ENCODE results near the gene PADI2.

PADI2 gene

DNA sequence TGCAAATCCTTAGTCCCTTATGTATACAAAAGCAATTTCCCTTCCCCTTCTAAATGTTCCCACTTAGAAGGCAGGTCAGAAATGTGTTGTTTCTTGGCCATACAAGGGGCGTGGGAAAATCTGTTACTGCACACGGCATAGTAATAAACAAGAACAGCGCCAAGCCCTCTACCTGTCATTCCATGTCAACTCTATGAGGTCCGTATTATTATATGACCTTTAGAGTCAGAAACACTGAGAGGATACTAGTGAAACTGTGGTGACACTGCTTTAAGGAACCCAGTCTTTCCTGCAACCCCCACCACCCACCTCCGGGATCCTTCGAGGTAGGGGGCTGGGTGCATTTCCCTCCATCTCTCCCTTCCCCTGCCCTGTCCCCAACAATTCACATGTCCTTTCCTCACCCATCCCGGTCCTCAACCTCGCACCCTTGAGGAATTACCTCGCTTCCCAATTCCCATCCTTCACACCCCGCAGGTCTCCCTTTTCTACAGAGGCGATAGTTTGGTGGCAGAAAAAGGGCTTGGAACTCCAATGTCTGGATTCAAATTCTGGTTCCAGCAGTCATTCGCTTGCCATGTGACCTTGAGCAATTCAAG is 66.1 kb downstream of the PADI2 start:
- Mint-ChIP-seq H3K27ac (peak overlapping the region; percentile 96), H3K9me3 (no peaks in the 10 kb centered on the region), H3K4me3 (peak overlapping the region; percentile 98), H3K36me3 (ENCODE audit: low read depth) (peaks cover 1% of the 10 kb centered on the region), H3K4me1 (ENCODE audit: low read depth) (peaks cover 22% of the 10 kb centered on the region), H3K27me3 (ENCODE audit: low read depth) (peaks cover 4% of the 10 kb centered on the region)

DNA sequence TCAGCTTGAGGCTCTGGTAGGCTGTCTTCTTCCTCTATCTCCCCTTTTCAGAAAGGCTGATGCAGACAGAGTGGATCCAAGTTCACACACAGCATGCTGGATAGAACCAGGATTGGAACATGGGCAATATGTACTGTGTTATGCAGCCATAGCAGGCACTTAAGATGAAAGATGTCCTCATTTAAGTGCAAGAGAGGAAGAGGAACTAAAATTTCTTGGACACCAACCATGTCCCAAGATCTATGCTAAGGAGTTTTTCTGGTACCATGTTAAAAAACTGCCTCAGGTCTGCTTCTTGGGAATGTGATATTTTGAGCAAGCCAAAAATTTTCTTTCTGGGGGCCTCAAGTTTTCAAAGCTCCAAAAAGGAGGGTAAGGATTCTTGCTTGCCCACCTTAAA is 66.6 kb downstream of the PADI2 start:
- Mint-ChIP-seq H3K27ac (peak overlapping the region; percentile 19), H3K27me3 (ENCODE audit: low read depth) (no peaks in the 10 kb centered on the region), H3K36me3 (ENCODE audit: low read depth) (peaks cover 1% of the 10 kb centered on the region), H3K4me3 (peak overlapping the region; percentile 98), H3K4me1 (ENCODE audit: low read depth) (peaks cover 26% of the 10 kb centered on the region), H3K9me3 (no peaks in the 10 kb centered on the region)

DNA sequence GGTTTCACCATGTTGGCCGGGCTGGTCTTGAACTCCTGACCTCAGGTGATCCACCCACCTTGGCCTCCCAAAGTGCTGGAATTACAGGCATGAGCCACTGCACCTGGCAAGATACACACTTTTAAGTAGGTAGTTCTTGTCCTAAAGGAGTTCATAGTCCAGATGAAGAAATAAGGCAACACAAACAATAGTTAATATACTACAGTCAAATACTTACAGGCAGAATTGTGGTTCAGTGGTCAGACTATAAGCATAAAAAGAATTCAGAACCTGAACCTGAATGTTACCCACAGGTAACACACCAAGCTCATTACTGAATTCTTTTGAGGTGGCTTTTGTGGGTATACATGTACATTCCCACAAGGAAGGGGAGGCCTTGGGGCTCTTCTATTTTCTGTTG is 67.2 kb downstream of the PADI2 start:
- H3K4me3 Mint-ChIP-seq, result no peak overlapping the region
- H3K27ac Mint-ChIP-seq, result no peak overlapping the region
- no peaks in the 10 kb centered on the region for H3K9me3 Mint-ChIP-seq
- peaks cover 26% of the 10 kb centered on the region for H3K4me1 Mint-ChIP-seq (ENCODE audit: low read depth)
- peaks cover 1% of the 10 kb centered on the region for H3K36me3 Mint-ChIP-seq (ENCODE audit: low read depth)
- H3K27me3 Mint-ChIP-seq (ENCODE audit: low read depth), result no peaks in the 10 kb centered on the region

DNA sequence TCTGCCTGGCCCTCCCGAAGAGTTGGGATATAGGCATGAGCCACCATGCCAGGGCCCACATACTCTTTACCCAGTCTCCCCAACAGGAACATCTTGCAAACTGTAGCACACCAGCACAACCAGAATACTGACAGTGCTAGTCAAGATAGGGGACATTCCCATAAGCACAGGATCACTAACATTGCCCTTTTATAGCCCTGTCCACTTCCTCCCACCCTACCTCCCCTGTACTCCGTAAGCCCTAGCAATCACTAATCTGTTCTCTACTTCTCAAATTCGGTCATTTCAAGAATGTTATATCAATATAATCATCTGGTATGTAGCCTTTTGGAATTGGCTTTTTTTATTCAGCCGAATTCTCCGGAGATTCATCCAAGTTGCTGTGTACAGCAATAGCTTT is 71.3 kb downstream of the PADI2 start:
- no peak overlapping the region for H3K27ac Mint-ChIP-seq
- H3K4me1 Mint-ChIP-seq (ENCODE audit: low read depth), result peaks cover 30% of the 10 kb centered on the region
- no peak overlapping the region for H3K4me3 Mint-ChIP-seq
- H3K9me3 Mint-ChIP-seq, result no peaks in the 10 kb centered on the region
- H3K36me3 Mint-ChIP-seq (ENCODE audit: low read depth), result peaks cover 7% of the 10 kb centered on the region
- H3K27me3 Mint-ChIP-seq (ENCODE audit: low read depth), result no peaks in the 10 kb centered on the region

DNA sequence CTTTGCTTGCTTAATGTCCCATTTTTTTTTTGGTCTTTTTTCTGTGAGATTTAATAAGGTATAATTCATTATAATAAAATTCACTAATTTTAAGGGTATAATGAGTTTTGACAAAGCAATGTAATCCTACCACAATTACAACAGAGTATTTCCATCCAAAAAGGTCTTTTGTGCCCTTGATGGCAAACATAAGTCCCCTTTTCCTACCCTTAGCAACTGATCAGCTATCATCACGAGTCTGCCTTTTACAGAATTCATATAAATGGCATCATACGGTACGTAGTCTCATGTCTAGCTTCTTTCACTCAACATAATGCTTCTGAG is 73.0 kb downstream of the PADI2 start:
- Mint-ChIP-seq H3K9me3 (no peaks in the 10 kb centered on the region), H3K4me3 (no peak overlapping the region), H3K4me1 (ENCODE audit: low read depth) (peaks cover 19% of the 10 kb centered on the region), H3K27ac (no peak overlapping the region), H3K36me3 (ENCODE audit: low read depth) (peaks cover 13% of the 10 kb centered on the region), H3K27me3 (ENCODE audit: low read depth) (no peaks in the 10 kb centered on the region)

DNA sequence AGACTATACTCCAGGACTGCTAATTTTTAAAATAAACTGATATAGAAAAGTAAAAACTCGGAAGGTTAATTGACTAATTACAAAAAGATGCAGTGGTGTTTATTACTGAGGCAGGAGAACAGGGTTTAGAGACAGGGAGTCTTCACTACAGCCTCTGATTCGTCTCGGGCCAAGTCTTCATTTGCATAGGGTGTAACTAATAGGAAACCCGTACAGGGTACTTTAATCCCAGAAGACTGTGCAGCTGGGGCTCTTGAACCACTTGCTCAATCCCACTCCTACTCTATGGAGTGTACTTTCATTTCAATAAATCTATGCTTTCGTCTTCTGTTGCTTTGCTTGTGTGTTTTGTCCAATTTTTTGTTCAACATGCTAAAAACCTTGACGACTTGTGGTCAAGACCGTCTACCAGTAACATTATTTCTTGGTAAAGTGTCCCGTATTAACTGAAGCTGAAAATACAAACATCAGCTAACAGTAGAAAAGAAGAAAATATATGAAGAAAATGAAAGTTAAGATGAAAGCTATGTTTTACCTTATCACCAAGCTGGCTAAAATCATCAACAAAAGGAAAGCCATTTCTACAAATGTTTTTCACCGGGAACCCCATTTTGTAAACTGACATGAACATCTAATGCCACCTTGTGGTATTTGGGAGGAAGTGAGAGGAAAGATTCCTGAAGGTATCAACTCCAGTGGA is 73.5 kb downstream of the PADI2 start:
- peaks cover 13% of the 10 kb centered on the region for H3K36me3 Mint-ChIP-seq (ENCODE audit: low read depth)
- no peaks in the 10 kb centered on the region for H3K27me3 Mint-ChIP-seq (ENCODE audit: low read depth)
- peak overlapping the region; percentile 62 for H3K27ac Mint-ChIP-seq
- H3K9me3 Mint-ChIP-seq, result no peaks in the 10 kb centered on the region
- peaks cover 14% of the 10 kb centered on the region for H3K4me1 Mint-ChIP-seq (ENCODE audit: low read depth)
- H3K4me3 Mint-ChIP-seq, result no peak overlapping the region

DNA sequence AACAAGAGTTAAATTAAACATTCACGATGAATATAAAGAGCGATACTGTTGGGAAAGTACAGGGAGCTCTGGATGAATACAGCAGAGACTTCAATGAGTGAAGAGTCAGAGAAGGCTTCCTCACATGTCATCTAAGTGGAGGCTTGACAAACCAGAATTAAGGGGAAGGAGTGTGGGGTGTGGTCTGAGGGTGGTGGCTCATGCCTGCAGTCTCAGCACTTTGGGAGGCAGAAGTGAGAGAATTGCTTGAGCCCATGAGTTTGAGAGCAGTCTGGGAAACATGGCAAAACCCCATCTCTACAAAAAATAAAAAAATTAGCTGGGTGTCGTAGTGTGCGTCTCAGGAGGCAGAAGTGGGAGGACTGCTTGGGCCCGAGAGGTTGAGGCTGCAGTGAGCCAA is 74.1 kb downstream of the PADI2 start:
- Mint-ChIP-seq H3K4me1 (ENCODE audit: low read depth) (peaks cover 13% of the 10 kb centered on the region), H3K36me3 (ENCODE audit: low read depth) (peaks cover 16% of the 10 kb centered on the region), H3K27ac (no peak overlapping the region), H3K4me3 (no peak overlapping the region), H3K27me3 (ENCODE audit: low read depth) (no peaks in the 10 kb centered on the region), H3K9me3 (no peaks in the 10 kb centered on the region)

DNA sequence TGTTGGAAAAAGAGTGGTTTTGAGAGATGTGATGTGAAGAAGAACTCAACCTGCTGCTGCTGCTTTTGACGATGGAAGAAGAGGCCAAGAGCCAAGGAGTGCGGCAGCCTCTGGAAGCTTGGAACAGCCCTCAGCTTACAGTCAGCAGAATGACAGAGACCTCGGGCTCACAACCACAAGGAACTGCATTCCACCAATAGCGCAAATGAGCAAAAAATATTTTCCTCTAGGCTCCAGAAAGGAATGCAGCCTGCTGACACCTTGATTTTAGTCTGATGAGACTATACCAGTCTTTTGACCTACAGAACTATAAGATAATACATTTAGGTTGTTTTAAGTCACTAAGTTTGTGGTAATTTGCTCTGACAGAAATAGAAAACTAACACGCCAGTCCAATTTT is 75.6 kb downstream of the PADI2 start:
- Mint-ChIP-seq H3K27me3 (ENCODE audit: low read depth) (no peaks in the 10 kb centered on the region), H3K4me3 (no peak overlapping the region), H3K9me3 (no peaks in the 10 kb centered on the region), H3K27ac (no peak overlapping the region), H3K36me3 (ENCODE audit: low read depth) (peaks cover 20% of the 10 kb centered on the region), H3K4me1 (ENCODE audit: low read depth) (peaks cover 13% of the 10 kb centered on the region)

DNA sequence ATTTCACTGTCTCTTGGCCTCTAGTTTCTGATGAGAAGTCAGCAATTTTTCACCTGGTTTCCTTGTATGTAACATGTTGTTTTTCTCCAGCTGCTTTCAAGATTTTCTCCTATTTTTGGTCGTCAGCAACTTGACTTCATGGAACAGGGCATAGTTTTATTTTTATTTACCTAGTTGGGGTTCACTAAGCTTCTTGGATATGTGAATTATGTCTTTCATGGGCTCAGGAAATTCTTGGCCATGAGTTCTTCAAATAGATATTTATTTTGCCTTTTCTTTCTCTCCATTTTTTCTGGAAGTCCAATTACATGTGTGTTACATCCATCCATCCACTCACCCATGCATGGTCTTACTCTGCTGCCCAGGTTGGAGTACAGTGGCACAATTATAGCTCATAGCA is 79.1 kb downstream of the PADI2 start:
- Mint-ChIP-seq H3K9me3 (no peaks in the 10 kb centered on the region), H3K27me3 (ENCODE audit: low read depth) (no peaks in the 10 kb centered on the region), H3K4me1 (ENCODE audit: low read depth) (peaks cover 3% of the 10 kb centered on the region), H3K4me3 (no peak overlapping the region), H3K27ac (no peak overlapping the region), H3K36me3 (ENCODE audit: low read depth) (peaks cover 25% of the 10 kb centered on the region)

DNA sequence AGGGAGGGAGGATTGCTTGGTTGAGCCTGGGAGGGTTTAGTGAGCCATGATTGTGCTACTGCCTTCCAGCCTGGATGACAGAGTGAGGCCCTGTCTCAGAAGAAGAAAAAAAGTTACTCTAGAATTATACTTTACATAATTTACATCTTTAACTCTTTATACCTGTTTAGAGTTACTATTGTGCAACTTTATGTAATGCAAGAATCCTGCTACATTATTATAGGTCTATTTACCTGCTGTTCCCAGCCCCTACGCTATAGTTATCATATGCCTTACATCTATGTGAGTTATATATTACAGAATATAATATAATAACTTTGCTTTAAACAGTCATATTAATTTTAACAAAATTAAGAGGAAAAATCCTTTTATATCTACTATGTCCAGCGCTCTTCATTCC is 79.7 kb downstream of the PADI2 start:
- H3K36me3 Mint-ChIP-seq (ENCODE audit: low read depth), result peaks cover 25% of the 10 kb centered on the region
- H3K4me3 Mint-ChIP-seq, result no peak overlapping the region
- H3K27ac Mint-ChIP-seq, result no peak overlapping the region
- H3K27me3 Mint-ChIP-seq (ENCODE audit: low read depth), result no peaks in the 10 kb centered on the region
- H3K9me3 Mint-ChIP-seq, result no peaks in the 10 kb centered on the region
- no peaks in the 10 kb centered on the region for H3K4me1 Mint-ChIP-seq (ENCODE audit: low read depth)

DNA sequence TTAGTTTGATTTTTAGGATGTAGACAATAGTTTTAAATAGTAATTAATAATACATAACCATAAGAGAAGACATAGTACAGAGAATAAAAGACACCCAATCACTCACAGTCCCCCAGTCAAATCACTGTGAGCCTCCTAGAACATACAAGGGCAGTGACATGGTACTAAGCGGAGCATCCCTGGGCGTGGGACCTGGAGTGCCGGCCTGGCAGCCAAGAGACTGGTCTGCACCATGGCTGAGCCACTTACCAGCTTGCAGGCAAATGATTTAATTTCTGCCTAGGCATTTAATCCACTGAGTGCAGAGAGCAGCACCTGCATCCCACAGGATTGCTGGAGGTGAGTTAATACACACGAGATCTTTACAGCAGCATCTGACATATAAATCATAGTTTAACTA is 85.8 kb downstream of the PADI2 start:
- no peak overlapping the region for H3K27ac Mint-ChIP-seq
- H3K9me3 Mint-ChIP-seq, result no peaks in the 10 kb centered on the region
- no peaks in the 10 kb centered on the region for H3K4me1 Mint-ChIP-seq (ENCODE audit: low read depth)
- H3K4me3 Mint-ChIP-seq, result no peak overlapping the region
- no peaks in the 10 kb centered on the region for H3K27me3 Mint-ChIP-seq (ENCODE audit: low read depth)
- peaks cover 13% of the 10 kb centered on the region for H3K36me3 Mint-ChIP-seq (ENCODE audit: low read depth)

DNA sequence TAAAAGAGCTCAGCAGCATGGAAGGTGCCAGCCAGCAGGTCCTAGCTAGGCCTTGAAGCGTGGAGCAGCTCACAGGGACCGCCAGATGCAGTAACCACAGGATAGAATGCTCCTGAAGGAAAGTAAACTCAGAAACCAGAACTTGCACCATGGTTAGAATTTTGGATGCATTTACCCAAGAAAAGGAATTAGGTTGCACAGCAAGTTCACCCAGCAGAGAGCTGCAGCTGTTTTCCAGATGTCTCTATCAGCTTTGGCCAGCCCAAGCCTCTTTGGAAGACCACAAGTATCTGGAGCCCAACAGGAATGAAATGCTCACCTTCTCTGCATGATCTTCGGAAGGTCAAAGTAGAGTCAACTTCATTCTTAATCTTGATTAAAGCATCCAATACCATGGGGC is 86.5 kb downstream of the PADI2 start:
- Mint-ChIP-seq H3K9me3 (no peaks in the 10 kb centered on the region), H3K36me3 (ENCODE audit: low read depth) (peaks cover 15% of the 10 kb centered on the region), H3K4me3 (no peak overlapping the region), H3K27ac (no peak overlapping the region), H3K4me1 (ENCODE audit: low read depth) (no peaks in the 10 kb centered on the region), H3K27me3 (ENCODE audit: low read depth) (no peaks in the 10 kb centered on the region)

DNA sequence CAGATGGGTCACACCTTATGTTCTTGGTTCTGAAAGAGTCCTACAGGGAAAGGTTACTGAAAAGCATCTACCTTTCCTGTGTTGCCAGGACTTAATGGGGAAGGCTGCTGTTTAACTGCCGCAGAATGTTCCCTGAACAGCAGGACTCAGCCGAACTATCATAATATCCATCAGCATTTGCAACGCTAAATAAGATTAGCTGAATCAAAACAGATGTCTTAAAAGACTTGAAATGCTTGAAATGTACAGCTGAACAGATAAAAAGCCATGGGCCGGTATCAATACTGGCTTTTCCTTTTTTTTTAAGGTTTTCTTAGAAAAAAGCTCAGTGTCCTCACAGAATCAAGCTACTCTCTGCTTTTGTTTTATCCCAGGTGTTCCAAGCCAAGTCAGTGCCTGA is 87.8 kb downstream of the PADI2 start:
- Mint-ChIP-seq H3K9me3 (no peaks in the 10 kb centered on the region), H3K4me3 (no peak overlapping the region), H3K27me3 (ENCODE audit: low read depth) (no peaks in the 10 kb centered on the region), H3K36me3 (ENCODE audit: low read depth) (peaks cover 19% of the 10 kb centered on the region), H3K27ac (no peak overlapping the region), H3K4me1 (ENCODE audit: low read depth) (no peaks in the 10 kb centered on the region)

DNA sequence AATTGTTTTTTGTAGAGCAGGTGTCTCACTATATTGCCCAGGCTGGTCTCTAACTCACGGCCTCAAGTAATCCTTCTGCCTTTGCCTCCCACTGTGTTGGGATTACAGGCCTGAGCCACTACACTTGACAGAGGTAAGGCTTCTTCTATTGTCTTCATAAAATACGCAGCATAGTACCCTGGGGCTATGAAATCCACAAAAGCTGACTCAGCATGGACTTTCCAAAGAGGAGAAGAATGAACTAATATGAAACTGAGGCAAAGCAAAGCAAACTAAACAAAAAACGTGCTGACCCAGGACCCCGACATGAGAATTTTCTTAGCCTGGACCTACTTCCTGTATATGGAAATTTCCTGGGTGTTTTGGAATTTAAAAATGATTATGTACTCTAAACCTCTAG is 89.0 kb downstream of the PADI2 start:
- no peak overlapping the region for H3K4me3 Mint-ChIP-seq
- H3K27me3 Mint-ChIP-seq (ENCODE audit: low read depth), result no peaks in the 10 kb centered on the region
- H3K27ac Mint-ChIP-seq, result no peak overlapping the region
- no peaks in the 10 kb centered on the region for H3K9me3 Mint-ChIP-seq
- H3K4me1 Mint-ChIP-seq (ENCODE audit: low read depth), result no peaks in the 10 kb centered on the region
- peaks cover 16% of the 10 kb centered on the region for H3K36me3 Mint-ChIP-seq (ENCODE audit: low read depth)

DNA sequence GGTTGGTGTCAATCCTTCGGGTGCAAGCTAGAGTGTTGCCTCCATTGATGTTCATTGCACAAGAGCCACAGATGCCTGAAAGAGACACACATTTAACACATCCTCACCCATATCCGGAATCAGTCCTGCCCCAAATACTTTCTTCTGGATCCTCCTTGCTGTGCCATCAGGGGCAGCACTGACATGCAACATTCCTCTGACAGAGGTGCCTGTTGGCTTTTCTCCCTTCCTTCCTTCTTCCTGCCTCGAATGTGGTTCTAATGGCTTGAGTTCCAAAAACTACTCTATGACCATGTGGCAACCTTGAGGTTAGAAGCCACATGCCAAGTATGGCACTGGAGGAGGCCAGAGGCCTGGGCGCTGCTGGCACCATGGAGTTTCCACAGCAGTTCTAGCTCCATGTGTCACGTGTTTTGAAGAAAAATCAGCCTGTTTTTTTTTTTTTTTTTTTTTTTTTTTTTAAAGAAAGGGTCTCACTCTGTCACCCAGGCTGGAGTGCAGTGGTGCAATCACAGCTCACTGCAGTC is 90.5 kb downstream of the PADI2 start:
- peaks cover 27% of the 10 kb centered on the region for H3K36me3 Mint-ChIP-seq (ENCODE audit: low read depth)
- no peak overlapping the region for H3K27ac Mint-ChIP-seq
- no peaks in the 10 kb centered on the region for H3K9me3 Mint-ChIP-seq
- H3K4me1 Mint-ChIP-seq (ENCODE audit: low read depth), result no peaks in the 10 kb centered on the region
- H3K27me3 Mint-ChIP-seq (ENCODE audit: low read depth), result no peaks in the 10 kb centered on the region
- H3K4me3 Mint-ChIP-seq, result no peak overlapping the region
